ENCODE data around the gene PREPL. TPM values are rescaled to one million over a fixed set of nuclear protein-coding genes. Genes with fewer than 3 reads are reported as not detected.

PREPL gene
- total and polyA plus RNA-seq, 2 experiments from 2014 or later, result 16.5 to 49.0 TPM

GRCh38 chr2:44351088-44351487 lies 10.2 kb downstream of the PREPL start:
- Histone ChIP-seq H3K4me1 (ENCODE audit: insufficient read depth) (no peaks in the 10 kb centered on the region; the same call in 1 of the 2 replicates), H3F3A (replicated peaks; ENCODE audit: low read depth) (no peaks in the 10 kb centered on the region), H3K4me3 (no peak overlapping the region), H3K4me2 (no peak overlapping the region), H3K9me2 (ENCODE audit: insufficient read depth) (no peaks in the 10 kb centered on the region), H3K27me3 (ENCODE audit: insufficient read depth) (no peaks in the 10 kb centered on the region), H3K27ac (ENCODE audit: low read depth) (0 out of 2 replicates have a peak overlapping the region, but pooled peaks have one; percentile 60), H2AFZ (no peak overlapping the region), H4K20me1 (replicated peaks; ENCODE audit: insufficient read depth) (no peaks in the 10 kb centered on the region; the same call in 1 of the 2 replicates), H3K36me3 (ENCODE audit: insufficient read depth) (no peaks in the 10 kb centered on the region), H3K79me2 (replicated peaks; ENCODE audit: insufficient read depth) (no peaks in the 10 kb centered on the region; the same call in 1 of the 2 replicates)
- H3K4me3 Mint-ChIP-seq, result no peak overlapping the region
- DNase-seq (ENCODE audit: low spot score) (peak; percentile 6), ATAC-seq (peak; percentile 67)
- H3K9me3 Mint-ChIP-seq, result no peaks in the 10 kb centered on the region
- no peaks in the 10 kb centered on the region for H3K36me3 Mint-ChIP-seq (ENCODE audit: low read depth)
- peaks cover 1% of the 10 kb centered on the region for H3K27me3 Mint-ChIP-seq (ENCODE audit: insufficient read depth, low read depth, poor library complexity)
- no peak overlapping the region for H3K27ac Mint-ChIP-seq
- TF ChIP-seq JUNB (IDR thresholded peaks at IDR 0.05; ENCODE audit: unreplicated experiment) (no peak), EZH2 (IDR thresholded peaks at IDR 0.05; ENCODE audit: low read depth, unreplicated experiment) (no peak), ZNF462 (CRISPR knock-in tag; IDR thresholded peaks at IDR 0.05) (no peak), CREB1 (CRISPR knock-in tag; IDR thresholded peaks at IDR 0.05; ENCODE audit: low read depth) (no peak), CTCF (conservative IDR thresholded peaks at IDR 0.05; ENCODE audit: low read depth in 2 of 2) (no peak), EZH2phosphoT487 (IDR thresholded peaks at IDR 0.05; ENCODE audit: unreplicated experiment) (no peak), ZNF331 (CRISPR knock-in tag; IDR thresholded peaks at IDR 0.05; ENCODE audit: low read depth) (no peak), ZNF114 (CRISPR knock-in tag; IDR thresholded peaks at IDR 0.05) (no peak), STAT1 (IDR thresholded peaks at IDR 0.05; ENCODE audit: unreplicated experiment) (no peak), NANOG (IDR thresholded peaks at IDR 0.05; ENCODE audit: borderline replicate concordance) (no peak), POLR2AphosphoS5 (IDR thresholded peaks at IDR 0.05; ENCODE audit: low read depth) (no peak)
- TF ChIP-seq, protein P1, sequence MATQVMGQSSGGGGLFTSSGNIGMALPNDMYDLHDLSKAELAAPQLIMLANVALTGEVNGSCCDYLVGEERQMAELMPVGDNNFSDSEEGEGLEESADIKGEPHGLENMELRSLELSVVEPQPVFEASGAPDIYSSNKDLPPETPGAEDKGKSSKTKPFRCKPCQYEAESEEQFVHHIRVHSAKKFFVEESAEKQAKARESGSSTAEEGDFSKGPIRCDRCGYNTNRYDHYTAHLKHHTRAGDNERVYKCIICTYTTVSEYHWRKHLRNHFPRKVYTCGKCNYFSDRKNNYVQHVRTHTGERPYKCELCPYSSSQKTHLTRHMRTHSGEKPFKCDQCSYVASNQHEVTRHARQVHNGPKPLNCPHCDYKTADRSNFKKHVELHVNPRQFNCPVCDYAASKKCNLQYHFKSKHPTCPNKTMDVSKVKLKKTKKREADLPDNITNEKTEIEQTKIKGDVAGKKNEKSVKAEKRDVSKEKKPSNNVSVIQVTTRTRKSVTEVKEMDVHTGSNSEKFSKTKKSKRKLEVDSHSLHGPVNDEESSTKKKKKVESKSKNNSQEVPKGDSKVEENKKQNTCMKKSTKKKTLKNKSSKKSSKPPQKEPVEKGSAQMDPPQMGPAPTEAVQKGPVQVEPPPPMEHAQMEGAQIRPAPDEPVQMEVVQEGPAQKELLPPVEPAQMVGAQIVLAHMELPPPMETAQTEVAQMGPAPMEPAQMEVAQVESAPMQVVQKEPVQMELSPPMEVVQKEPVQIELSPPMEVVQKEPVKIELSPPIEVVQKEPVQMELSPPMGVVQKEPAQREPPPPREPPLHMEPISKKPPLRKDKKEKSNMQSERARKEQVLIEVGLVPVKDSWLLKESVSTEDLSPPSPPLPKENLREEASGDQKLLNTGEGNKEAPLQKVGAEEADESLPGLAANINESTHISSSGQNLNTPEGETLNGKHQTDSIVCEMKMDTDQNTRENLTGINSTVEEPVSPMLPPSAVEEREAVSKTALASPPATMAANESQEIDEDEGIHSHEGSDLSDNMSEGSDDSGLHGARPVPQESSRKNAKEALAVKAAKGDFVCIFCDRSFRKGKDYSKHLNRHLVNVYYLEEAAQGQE (IDR thresholded peaks at IDR 0.05; ENCODE audit: unreplicated experiment), result no peak
- TF ChIP-seq, protein P2, sequence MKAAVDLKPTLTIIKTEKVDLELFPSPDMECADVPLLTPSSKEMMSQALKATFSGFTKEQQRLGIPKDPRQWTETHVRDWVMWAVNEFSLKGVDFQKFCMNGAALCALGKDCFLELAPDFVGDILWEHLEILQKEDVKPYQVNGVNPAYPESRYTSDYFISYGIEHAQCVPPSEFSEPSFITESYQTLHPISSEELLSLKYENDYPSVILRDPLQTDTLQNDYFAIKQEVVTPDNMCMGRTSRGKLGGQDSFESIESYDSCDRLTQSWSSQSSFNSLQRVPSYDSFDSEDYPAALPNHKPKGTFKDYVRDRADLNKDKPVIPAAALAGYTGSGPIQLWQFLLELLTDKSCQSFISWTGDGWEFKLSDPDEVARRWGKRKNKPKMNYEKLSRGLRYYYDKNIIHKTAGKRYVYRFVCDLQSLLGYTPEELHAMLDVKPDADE (IDR thresholded peaks at IDR 0.05), result no peak
- peaks cover 13% of the 10 kb centered on the region for H3K4me1 Mint-ChIP-seq
